ENCODE measurements around the gene CREB5. TPM values are rescaled to one million over a fixed set of nuclear protein-coding genes. Genes with fewer than 3 reads are reported as not detected.

Gene CREB5
- total and polyA plus RNA-seq, 2 of the 8 experiments (the other 6 are each of a cell fraction or from before 2014, with no cell fraction given), result 2.4 to 2.7 TPM

- TF ChIP-seq HDAC2 (IDR thresholded peaks at IDR 0.05; ENCODE audit: borderline replicate concordance in 1 of 2, low read depth in 2 of 2, low read length in 2 of 2) (no peak), KDM1A (IDR thresholded peaks at IDR 0.05; ENCODE audit: borderline replicate concordance, low read length) (no peak), POU5F1 (IDR thresholded peaks at IDR 0.05; ENCODE audit: low read depth, low read length) (no peak)
Measured at GRCh38 chr7:28732071-28732869, 320.0 kb downstream of the CREB5 start (continued).
